NCI-H187 (cell line): ENCODE measurements around the gene DRP2.
"Not testable (repeated sequence)": the region's sequence is repeated elsewhere in the genome, so short reads cannot be mapped to it uniquely, and the experiment has no call there.

ENCODE experiments used
- DNase-seq, 2 experiments: peaks; one replicate each; lab custom pipeline; 2025; lab: John Stamatoyannopoulos, UW

Gene DRP2

GRCh38 chrX:101232316-101232715 lies 12.7 kb downstream of the DRP2 start:
- DNase-seq, result no peak

- no peak for DNase-seq
These were observed 17.5 kb downstream of the DRP2 start for GRCh38 chrX:101237041-101237440.

GRCh38 chrX:101241531-101241930 lies 21.9 kb downstream of the DRP2 start:
- DNase-seq, result no peak

GRCh38 chrX:101252634-101253033 lies 33.0 kb downstream of the DRP2 start:
- DNase-seq, result no peak

GRCh38 chrX:101257448-101258258 lies 38.1 kb downstream of the DRP2 start:
- DNase-seq, result no peak

GRCh38 chrX:101258259-101258581 lies 38.6 kb downstream of the DRP2 start:
- no peak for DNase-seq

GRCh38 chrX:101260435-101260834 lies 40.8 kb downstream of the DRP2 start:
- no peak for DNase-seq

GRCh38 chrX:101262590-101262989 lies 43.0 kb downstream of the DRP2 start:
- no peak for DNase-seq

GRCh38 chrX:101263766-101264165 lies 44.2 kb downstream of the DRP2 start:
- no peak for DNase-seq

GRCh38 chrX:101265869-101266428 lies 46.4 kb downstream of the DRP2 start:
- DNase-seq, result no peak

- DNase-seq, result no peak
These were observed 54.6 kb downstream of the DRP2 start for GRCh38 chrX:101274198-101274597.

- DNase-seq, result no peak
These were observed 56.7 kb downstream of the DRP2 start for GRCh38 chrX:101276238-101276637.

GRCh38 chrX:101287402-101287801 lies 67.8 kb downstream of the DRP2 start:
- DNase-seq, result peak in 1 of 2 experiments; percentile 6

GRCh38 chrX:101290957-101291603 lies 71.5 kb downstream of the DRP2 start, which contains the start of gene TAF7L:
TAF7L (minus strand) TSS chrX:101291334; CDS start chrX:101287543, 3,791 bp downstream.
- no peak for DNase-seq

- not testable (repeated sequence) for DNase-seq
These were observed 76.0 kb downstream of the DRP2 start for GRCh38 chrX:101295603-101296002.

GRCh38 chrX:101303790-101304189 lies 84.2 kb downstream of the DRP2 start:
- no peak for DNase-seq
